ENCODE results near the gene SLC16A10. TPM values are rescaled to one million over a fixed set of nuclear protein-coding genes. Genes with fewer than 3 reads are reported as not detected.

SLC16A10 gene
- total and polyA plus RNA-seq, 2 of the 8 experiments (the other 6 are each of a cell fraction or from before 2014, with no cell fraction given) = 18.6 to 23.2 TPM

GRCh38 chr6:111087106-111087835, at the start of gene SLC16A10 (continued):
- TF ChIP-seq CHD7 (IDR thresholded peaks at IDR 0.05; ENCODE audit: insufficient replicate concordance, low read length) (no peak), TBP (IDR thresholded peaks at IDR 0.05; ENCODE audit: low read depth, low read length) (peak; percentile 69; the same call in 1 of the 2 replicates), CBX5 (IDR thresholded peaks at IDR 0.05; ENCODE audit: low read depth, low read length) (no peak), PHF8 (conservative IDR thresholded peaks at IDR 0.05; ENCODE audit: low read depth, low read length) (peak; percentile 55; the same call in 1 of the 2 replicates), EGR1 (IDR thresholded peaks at IDR 0.05; ENCODE audit: borderline replicate concordance, low read depth, low read length) (peak; percentile 95), TEAD4 (IDR thresholded peaks at IDR 0.05; ENCODE audit: low read depth, low read length) (no peak), TAF7 (optimal IDR thresholded peaks at IDR 0.05; ENCODE audit: borderline replicate concordance, low read depth, low read length) (peak; percentile 59), CTBP2 (IDR thresholded peaks at IDR 0.05; ENCODE audit: borderline replicate concordance, insufficient read depth, insufficient read length, low read length) (no peak), CHD1 (IDR thresholded peaks at IDR 0.05; ENCODE audit: low read depth, low read length) (no peak), HDAC2 (IDR thresholded peaks at IDR 0.05; ENCODE audit: borderline replicate concordance in 1 of 2, low read depth in 2 of 2, low read length in 2 of 2) (0 out of 4 replicates have a peak, but pooled peaks of 1 of the 2 experiments have one; percentile 12)
